ENCODE results near the gene ADAMTS9. TPM values are rescaled to one million over a fixed set of nuclear protein-coding genes. Genes with fewer than 3 reads are reported as not detected.

ADAMTS9 gene
- total and polyA plus RNA-seq, 2 experiments from 2014 or later, result 0.31 to 0.81 TPM

- H3K4me1 ChIP-seq (ENCODE audit: insufficient read depth), result no peaks in the 10 kb centered on the region; the same call in 1 of the 2 replicates
- DNase-seq (ENCODE audit: low spot score) (no peak), ATAC-seq (no peak)
- H3F3A ChIP-seq (replicated peaks; ENCODE audit: low read depth), result no peaks in the 10 kb centered on the region
- no peaks in the 10 kb centered on the region for H3K9me2 ChIP-seq (ENCODE audit: insufficient read depth)
- H3K27me3 Mint-ChIP-seq (ENCODE audit: insufficient read depth, low read depth, poor library complexity), result no peaks in the 10 kb centered on the region
- peaks cover 3% of the 10 kb centered on the region; the same call in 1 of the 3 replicates for H3K9me3 Mint-ChIP-seq
- H3K36me3 Mint-ChIP-seq (ENCODE audit: low read depth), result no peaks in the 10 kb centered on the region
- no peak overlapping the region for H3K27ac Mint-ChIP-seq
- H3K4me1 Mint-ChIP-seq, result no peaks in the 10 kb centered on the region
- H3K27me3 ChIP-seq (ENCODE audit: insufficient read depth), result no peaks in the 10 kb centered on the region
- H3K4me2 ChIP-seq, result no peak overlapping the region
- no peak overlapping the region for H3K27ac ChIP-seq (ENCODE audit: low read depth)
- no peak overlapping the region for H3K4me3 ChIP-seq
- no peak overlapping the region for H2AFZ ChIP-seq
- no peak overlapping the region for H3K4me3 Mint-ChIP-seq
- no peaks in the 10 kb centered on the region for H4K20me1 ChIP-seq (replicated peaks; ENCODE audit: insufficient read depth)
- no peaks in the 10 kb centered on the region for H3K36me3 ChIP-seq (ENCODE audit: insufficient read depth)
- TF ChIP-seq ZNF331 (CRISPR knock-in tag; IDR thresholded peaks at IDR 0.05; ENCODE audit: low read depth), result no peak
- TF ChIP-seq ZNF462 (CRISPR knock-in tag; IDR thresholded peaks at IDR 0.05), result no peak
- no peak for TF ChIP-seq ZNF114 (CRISPR knock-in tag; IDR thresholded peaks at IDR 0.05)
- TF ChIP-seq EZH2 (IDR thresholded peaks at IDR 0.05; ENCODE audit: low read depth, unreplicated experiment), result no peak
- no peak for TF ChIP-seq JUNB (IDR thresholded peaks at IDR 0.05; ENCODE audit: unreplicated experiment)
- no peak for TF ChIP-seq POLR2AphosphoS5 (IDR thresholded peaks at IDR 0.05; ENCODE audit: low read depth)
- TF ChIP-seq CTCF (conservative IDR thresholded peaks at IDR 0.05; ENCODE audit: low read depth in 2 of 2), result no peak
- no peak for TF ChIP-seq NANOG (IDR thresholded peaks at IDR 0.05; ENCODE audit: borderline replicate concordance)
- no peak for TF ChIP-seq EZH2phosphoT487 (IDR thresholded peaks at IDR 0.05; ENCODE audit: unreplicated experiment)
- no peaks in the 10 kb centered on the region for H3K79me2 ChIP-seq (replicated peaks; ENCODE audit: insufficient read depth)
Measured at GRCh38 chr3:64483467-64483866, 204.3 kb downstream of the ADAMTS9 start.
